Neuronal stem cell (in vitro differentiated cells): Measurements from ENCODE around the gene MLXIPL.
"Not testable (repeated sequence)": the region's sequence is repeated elsewhere in the genome, so short reads cannot be mapped to it uniquely, and the experiment has no call there.

ENCODE experiments used
- DNase-seq: peaks from one replicate; pipeline ENCODE4 v3.0.0-alpha.2; 2013; ENCODE audit warnings: low spot score
- H2AFZ ChIP-seq: one replicate; pipeline ENCODE4 v1.6.1; 2013; ENCODE audit warnings: mild to moderate bottlenecking, low read length, inconsistent platforms
- H2AK5ac ChIP-seq: 2 replicates; pipeline ENCODE4 v1.6.1; 2013; ENCODE audit warnings: low read depth, mild to moderate bottlenecking, inconsistent platforms, low read length, moderate library complexity, mixed read lengths
- H2BK120ac ChIP-seq: 2 replicates; pipeline ENCODE4 v1.6.1; 2013; ENCODE audit warnings: low read depth, mild to moderate bottlenecking, inconsistent platforms, low read length, moderate library complexity, mixed read lengths
- H2BK12ac ChIP-seq: one replicate; pipeline ENCODE4 v1.6.1; 2013; ENCODE audit warnings: low read length, inconsistent platforms
- H2BK15ac ChIP-seq: 2 replicates; pipeline ENCODE4 v1.6.1; 2013; ENCODE audit warnings: mild to moderate bottlenecking, low read length, inconsistent platforms, mixed read lengths
- H2BK5ac ChIP-seq: one replicate; pipeline ENCODE4 v1.6.1; 2013; ENCODE audit warnings: inconsistent platforms, mild to moderate bottlenecking, low read length, moderate library complexity
- H3K14ac ChIP-seq: one replicate; pipeline ENCODE4 v1.6.1; 2013; ENCODE audit warnings: low read length, inconsistent platforms
- H3K18ac ChIP-seq: 2 replicates; pipeline ENCODE4 v1.6.1; 2013; ENCODE audit warnings: low read length, inconsistent platforms
- H3K23ac ChIP-seq: 2 replicates; pipeline ENCODE4 v1.6.1; 2013; ENCODE audit warnings: low read depth, mild to moderate bottlenecking, mixed read lengths, low read length, inconsistent platforms; ENCODE audit not compliant: poor library complexity
- H3K27ac ChIP-seq: replicated peaks from 3 replicates; pipeline ENCODE4 v1.5.1; 2013; ENCODE audit warnings: low read length, inconsistent platforms
- H3K27me3 ChIP-seq, 3 experiments: 2 replicates each; pipeline ENCODE4 v1.6.1; 2013; ENCODE audit warnings: low read length in 3 of 3, mild to moderate bottlenecking in 2 of 3, inconsistent platforms in 1 of 3, low read depth in 1 of 3, mixed read lengths in 1 of 3, moderate library complexity in 1 of 3; ENCODE audit not compliant: control insufficient read depth in 3 of 3, insufficient read depth in 3 of 3
- H3K36me3 ChIP-seq, 2 donors: replicated peaks in 1 of 2; 2 replicates each; pipeline ENCODE4 v1.6.1; 2013; ENCODE audit warnings: low read length in 2 of 2; ENCODE audit not compliant: control insufficient read depth in 2 of 2, insufficient read depth in 2 of 2
- H3K4ac ChIP-seq: 2 replicates; pipeline ENCODE4 v1.6.1; 2013; ENCODE audit warnings: inconsistent platforms, mild to moderate bottlenecking, low read length, moderate library complexity
- H3K4me1 ChIP-seq, 2 donors: 1 replicate in 1 of 2; 2 replicates in 1 of 2; pipeline ENCODE4 v1.6.1; 2013; ENCODE audit warnings: low read length in 2 of 2, low read depth in 1 of 2; ENCODE audit not compliant: control insufficient read depth in 2 of 2, insufficient read depth in 1 of 2
- H3K4me2 ChIP-seq: one replicate; pipeline ENCODE4 v1.6.1; 2013; ENCODE audit warnings: mild to moderate bottlenecking, low read length, inconsistent platforms; ENCODE audit not compliant: insufficient read depth, poor library complexity, severe bottlenecking
- H3K4me3 ChIP-seq, 2 donors: 2 replicates each; pipeline ENCODE4 v1.5.1; 2013; ENCODE audit warnings: low read length in 2 of 2, mild to moderate bottlenecking in 2 of 2, inconsistent platforms in 1 of 2, moderate library complexity in 1 of 2
- H3K79me1 ChIP-seq: one replicate; pipeline ENCODE4 v1.6.1; 2013; ENCODE audit warnings: low read depth, mild to moderate bottlenecking, inconsistent platforms, low read length, moderate library complexity
- H3K9ac ChIP-seq: one replicate; pipeline ENCODE4 v1.6.1; 2013; ENCODE audit warnings: mild to moderate bottlenecking, low read depth, low read length, inconsistent platforms; ENCODE audit not compliant: poor library complexity
- H3K9me3 ChIP-seq, 2 donors: replicated peaks in 1 of 2; 2 replicates each; pipeline versions ENCODE3 to v1.6.1; 2013; ENCODE audit warnings: low read length in 2 of 2, mild to moderate bottlenecking in 2 of 2, inconsistent platforms in 1 of 2, low read depth in 1 of 2, mixed read lengths in 1 of 2, moderate library complexity in 1 of 2; ENCODE audit not compliant: control insufficient read depth in 2 of 2, insufficient read depth in 1 of 2
- H4K8ac ChIP-seq: one replicate; pipeline ENCODE4 v1.6.1; 2013; ENCODE audit warnings: low read depth, mild to moderate bottlenecking, inconsistent platforms, low read length, moderate library complexity
- H4K91ac ChIP-seq: one replicate; pipeline ENCODE4 v1.6.1; 2013; ENCODE audit warnings: low read length, low read depth, mild to moderate bottlenecking, inconsistent platforms; ENCODE audit not compliant: poor library complexity
- WGBS, 2 donors: extraction: QIAGEN DNeasy Blood & Tissue Kit; methylation state at CpG; one replicate each; pipeline ENCODE4 v1.1.7; 2013; ENCODE audit warnings: missing lambda C conversion rate in 2 of 2, mixed read lengths in 1 of 2; ENCODE audit not compliant: insufficient read length in 2 of 2, insufficient replicate concordance in 1 of 2; ENCODE audit errors: extremely low coverage in 2 of 2; 5-methylcytosine and 5-hydroxymethylcytosine counted together

MLXIPL gene

GRCh38 chr7:73667344-73668102 lies 43.2 kb upstream of the MLXIPL start, which contains the start of gene VPS37D:
Gene VPS37D (plus strand): TSS chr7:73667831. CDS start chr7:73667959, 128 bp downstream.
- Histone ChIP-seq H4K8ac (peak within 1 kb of the TSS; percentile 17), H2BK15ac (peak within 1 kb of the TSS; percentile 49), H2BK120ac (peak within 1 kb of the TSS; percentile 61), H2BK12ac (no peak within 1 kb of the TSS), H3K4ac (peak within 1 kb of the TSS; percentile 93), H3K23ac (peak within 1 kb of the TSS; percentile 85), H2BK5ac (peak within 1 kb of the TSS; percentile 87), H2AK5ac (peak within 1 kb of the TSS; percentile 94), H3K4me2 (peak within 1 kb of the TSS; percentile 91), H3K79me1 (peaks cover 9% of the 10 kb centered on the region), H3K4me1 (peaks cover 5 to 17% of the 10 kb centered on the region in 2 donors), H3K4me3 (peak within 1 kb of the TSS; percentile 79 to 93), H3K18ac (peak within 1 kb of the TSS; percentile 97), H3K14ac (peak within 1 kb of the TSS; percentile 94), H3K9ac (peak within 1 kb of the TSS; percentile 91), H3K27ac (peak within 1 kb of the TSS; percentile 49), H3K27me3 (peaks cover 0 to 4% (median 0%) of the 10 kb centered on the region in 3 experiments), H4K91ac (peak within 1 kb of the TSS; percentile 7), H3K36me3 (peaks cover 7 to 13% of the 10 kb centered on the region in 2 donors), H3K9me3 (peaks cover 2 to 4% of the 10 kb centered on the region in 2 donors), H2AFZ (peak within 1 kb of the TSS; percentile 95)
- peak; percentile 94 for DNase-seq
- no CpG with 5 or more reads among the region's 79 CpGs for WGBS, 2 donors

- Histone ChIP-seq H3K79me1 (no peaks in the 10 kb centered on the region), H4K8ac (no peak overlapping the region), H2BK12ac (no peak overlapping the region), H3K14ac (no peak overlapping the region), H3K36me3 (no peaks in the 10 kb centered on the region), H3K23ac (no peak overlapping the region), H3K27ac (no peak overlapping the region), H3K9ac (no peak overlapping the region), H3K9me3 (peaks cover 2 to 4% of the 10 kb centered on the region in 2 donors), H2BK120ac (no peak overlapping the region), H3K27me3 (peaks cover 0 to 4% (median 0%) of the 10 kb centered on the region in 3 experiments), H3K4me1 (peaks cover 5 to 6% of the 10 kb centered on the region in 2 donors), H3K4me2 (no peak overlapping the region), H3K18ac (no peak overlapping the region), H2AFZ (no peak overlapping the region), H2BK15ac (no peak overlapping the region), H4K91ac (no peak overlapping the region), H2AK5ac (no peak overlapping the region), H3K4me3 (no peak overlapping the region), H2BK5ac (no peak overlapping the region), H3K4ac (no peak overlapping the region)
- DNase-seq, result no peak
Measured at GRCh38 chr7:73663033-73663432, 38.7 kb upstream of the MLXIPL start.

GRCh38 chr7:73660594-73660993 lies 36.3 kb upstream of the MLXIPL start:
- H3K4me1 ChIP-seq, H3K4me2 ChIP-seq, H3K4me3 ChIP-seq: not testable (repeated sequence)

GRCh38 chr7:73659983-73660382 lies 35.7 kb upstream of the MLXIPL start:
- WGBS, 2 donors, result no CpG with 5 or more reads among the region's 8 CpGs

More at GRCh38 chr7:73660594-73660993, 36.3 kb upstream of the MLXIPL start:
- H2BK120ac ChIP-seq, H3K27me3 ChIP-seq, H3K9me3 ChIP-seq, H3K27ac ChIP-seq, H4K91ac ChIP-seq, H3K18ac ChIP-seq, H3K4ac ChIP-seq, H2AK5ac ChIP-seq, H3K36me3 ChIP-seq, H3K23ac ChIP-seq, H2BK15ac ChIP-seq, DNase-seq, H3K79me1 ChIP-seq, H3K14ac ChIP-seq, H2AFZ ChIP-seq, H4K8ac ChIP-seq, H2BK5ac ChIP-seq, H2BK12ac ChIP-seq, H3K9ac ChIP-seq: not testable (repeated sequence)
- no CpG with 5 or more reads among the region's 4 CpGs for WGBS, 2 donors

More at GRCh38 chr7:73659983-73660382, 35.7 kb upstream of the MLXIPL start:
- Histone ChIP-seq H2BK120ac (no peak overlapping the region), H3K27ac (no peak overlapping the region), H2BK15ac (no peak overlapping the region), H3K4me2 (no peak overlapping the region), H4K91ac (no peak overlapping the region), H3K4ac (no peak overlapping the region), H2AK5ac (no peak overlapping the region), H2BK12ac (no peak overlapping the region), H2BK5ac (no peak overlapping the region), H3K4me1 (peaks cover 4 to 5% of the 10 kb centered on the region in 2 donors), H3K27me3 (no peaks in the 10 kb centered on the region), H4K8ac (no peak overlapping the region), H2AFZ (no peak overlapping the region), H3K79me1 (no peaks in the 10 kb centered on the region), H3K14ac (no peak overlapping the region), H3K4me3 (no peak overlapping the region), H3K9ac (no peak overlapping the region), H3K18ac (no peak overlapping the region), H3K9me3 (peaks cover 2 to 4% of the 10 kb centered on the region in 2 donors), H3K23ac (no peak overlapping the region), H3K36me3 (no peaks in the 10 kb centered on the region)
- no peak for DNase-seq
